IMR-90 (cell line): Measurements from ENCODE around the gene RASSF8. TPM values are rescaled to one million over a fixed set of nuclear protein-coding genes. Genes with fewer than 3 reads are reported as not detected.
A peak's percentile ranks its signal among the peaks of the same experiment; 100 is the strongest.

Experiments
- ATAC-seq: fragments of 200-7000 bp; cut with Tn5 transposase; 2 replicates; pipeline ENCODE4 v1.9.1; 2020; ENCODE audit warnings: low read depth, mild to moderate bottlenecking, moderate library complexity
- BruUV-seq: library from RNA; stranded (reverse); fragments of 400-500 nt; replicated peaks from 2 replicates; lab custom pipeline; 2021; lab: Mats Ljungman, UMichigan
- CTCF ChIA-PET: fragments of 300-600 bp; formaldehyde crosslinking; extraction: SDS; loops from one replicate; lab custom pipeline; 2021; ENCODE audit warnings: antibody characterized with exemption; lab: Yijun Ruan, JAX
- POLR2A ChIA-PET: fragments of 300-600 bp; sonication (Branson Sonifier 250); formaldehyde crosslinking; loops from one replicate; lab custom pipeline; 2022; ENCODE audit warnings: antibody characterized with exemption; ENCODE audit not compliant: unreplicated experiment; lab: Charles Lee
- DNase-seq: peaks from one replicate; pipeline ENCODE4 v3.0.0; 2013
- H2AFZ ChIP-seq: replicated peaks from 2 replicates; pipeline ENCODE3; 2013; ENCODE audit warnings: low read length, mild to moderate bottlenecking; ENCODE audit not compliant: poor library complexity
- H2AK5ac ChIP-seq: 2 replicates; pipeline ENCODE4 v1.6.1; 2013; ENCODE audit warnings: low read depth, low read length, inconsistent platforms
- H2AK9ac ChIP-seq: replicated peaks from 2 replicates; pipeline ENCODE3; 2013; ENCODE audit warnings: mild to moderate bottlenecking, low read depth, low read length, moderate library complexity; ENCODE audit not compliant: poor library complexity
- H2BK120ac ChIP-seq: 2 replicates; pipeline ENCODE4 v1.6.1; 2013; ENCODE audit warnings: low read depth, low read length, inconsistent platforms
- H2BK15ac ChIP-seq: 3 replicates; pipeline ENCODE4 v1.6.1; 2013; ENCODE audit warnings: low read depth, low read length, inconsistent platforms
- H2BK20ac ChIP-seq: 2 replicates; pipeline ENCODE4 v1.6.1; 2013; ENCODE audit warnings: low read depth, mild to moderate bottlenecking, inconsistent platforms, low read length, moderate library complexity
- H2BK5ac ChIP-seq: 2 replicates; pipeline ENCODE4 v1.6.1; 2013; ENCODE audit warnings: mild to moderate bottlenecking, low read depth, low read length, inconsistent platforms; ENCODE audit not compliant: poor library complexity, severe bottlenecking
- H3K14ac ChIP-seq: replicated peaks from 2 replicates; pipeline ENCODE4 v1.6.1; 2013; ENCODE audit warnings: low read depth, low read length, inconsistent platforms
- H3K18ac ChIP-seq: 2 replicates; pipeline ENCODE4 v1.6.1; 2013; ENCODE audit warnings: low read depth, low read length, control low read depth
- H3K23ac ChIP-seq: 2 replicates; pipeline ENCODE4 v1.6.1; 2013; ENCODE audit warnings: low read depth, low read length, inconsistent platforms
- H3K27ac ChIP-seq: 2 replicates; pipeline ENCODE4 v1.5.1; 2013; ENCODE audit warnings: mild to moderate bottlenecking, control low read depth, low read length; ENCODE audit not compliant: insufficient read depth
- H3K27me3 ChIP-seq: 2 replicates; pipeline ENCODE4 v1.6.1; 2013; ENCODE audit warnings: low read length; ENCODE audit not compliant: control insufficient read depth, insufficient read depth
- H3K36me3 ChIP-seq: 2 replicates; pipeline ENCODE4 v1.6.1; 2013; ENCODE audit warnings: low read length, mixed read lengths; ENCODE audit not compliant: control insufficient read depth, insufficient read depth
- H3K4ac ChIP-seq: 2 replicates; pipeline ENCODE4 v1.6.1; 2013; ENCODE audit warnings: low read depth, low read length, inconsistent platforms
- H3K4me1 ChIP-seq: 2 replicates; pipeline ENCODE4 v1.6.1; 2013; ENCODE audit warnings: low read length, mixed read lengths; ENCODE audit not compliant: control insufficient read depth, insufficient read depth
- H3K4me2 ChIP-seq: 2 replicates; pipeline ENCODE4 v1.6.1; 2013; ENCODE audit warnings: low read depth, mild to moderate bottlenecking, control low read depth, low read length, moderate library complexity
- H3K4me3 ChIP-seq: 2 replicates; pipeline ENCODE4 v1.5.1; 2013; ENCODE audit warnings: low read depth, mild to moderate bottlenecking, control low read depth, low read length, moderate library complexity; ENCODE audit not compliant: insufficient read depth
- H3K56ac ChIP-seq: 2 replicates; pipeline ENCODE4 v1.6.1; 2013; ENCODE audit warnings: low read length, inconsistent platforms; ENCODE audit not compliant: insufficient read depth; ENCODE audit errors: extremely low read depth
- H3K79me1 ChIP-seq, 2 experiments: 2 replicates each; pipeline ENCODE4 v1.6.1; 2013; ENCODE audit warnings: low read length in 2 of 2, inconsistent platforms in 1 of 2, low read depth in 1 of 2
- H3K9ac ChIP-seq: 2 replicates; pipeline ENCODE4 v1.6.1; 2013; ENCODE audit warnings: low read depth, low read length, control low read depth
- H3K9me1 ChIP-seq: 2 replicates; pipeline ENCODE4 v1.6.1; 2013; ENCODE audit warnings: low read length, inconsistent platforms; ENCODE audit not compliant: insufficient read depth
- H3K9me3 ChIP-seq: 2 replicates; pipeline ENCODE4 v1.6.1; 2013; ENCODE audit warnings: low read length; ENCODE audit not compliant: control insufficient read depth, insufficient read depth
- H4K20me1 ChIP-seq: 2 replicates; pipeline ENCODE4 v1.6.1; 2013; ENCODE audit warnings: low read length, inconsistent platforms; ENCODE audit not compliant: insufficient read depth
- H4K5ac ChIP-seq: 2 replicates; pipeline ENCODE4 v1.6.1; 2013; ENCODE audit warnings: mild to moderate bottlenecking, low read depth, low read length, control low read depth
- H4K8ac ChIP-seq, 2 experiments: 2 replicates each; pipeline ENCODE4 v1.6.1; 2013; ENCODE audit warnings: low read depth in 2 of 2, low read length in 2 of 2, control low read depth in 1 of 2, inconsistent platforms in 1 of 2
- H4K91ac ChIP-seq: 2 replicates; pipeline ENCODE4 v1.6.1; 2013; ENCODE audit warnings: low read depth, low read length, inconsistent platforms; ENCODE audit not compliant: insufficient read depth
- BHLHE40 ChIP-seq: fragments of 150-350 bp; IDR thresholded peaks from 2 replicates; pipeline ENCODE4 v1.6.1; 2016; ENCODE audit warnings: mild to moderate bottlenecking, low read depth, low read length
- CEBPB ChIP-seq: IDR thresholded peaks from 2 replicates; pipeline ENCODE4 v1.6.1; 2012; ENCODE audit warnings: low read depth, low read length, improper control_type of control experiment
- CHD1 ChIP-seq: IDR thresholded peaks from 2 replicates; pipeline ENCODE4 v1.6.1; 2012; ENCODE audit warnings: low read depth, low read length, improper control_type of control experiment
- CTCF ChIP-seq: conservative IDR thresholded peaks from 2 replicates; pipeline ENCODE4 v1.5.1; 2012; ENCODE audit warnings: mild to moderate bottlenecking, low read depth, low read length, improper control_type of control experiment
- ELK1 ChIP-seq: fragments of 150-350 bp; IDR thresholded peaks from 2 replicates; pipeline ENCODE4 v1.6.1; 2016; ENCODE audit warnings: low read depth, mild to moderate bottlenecking, low read length, moderate library complexity, borderline replicate concordance
- FOS ChIP-seq: fragments of 150-350 bp; IDR thresholded peaks from 2 replicates; pipeline ENCODE4 v1.6.1; 2016; ENCODE audit warnings: low read depth, low read length
- MAFK ChIP-seq: IDR thresholded peaks from 2 replicates; pipeline ENCODE4 v1.6.1; 2012; ENCODE audit warnings: low read depth, low read length, improper control_type of control experiment
- MAZ ChIP-seq: IDR thresholded peaks from 2 replicates; pipeline ENCODE4 v1.6.1; 2012; ENCODE audit warnings: low read depth, mild to moderate bottlenecking, low read length, improper control_type of control experiment, moderate library complexity, borderline replicate concordance
- MXI1 ChIP-seq: IDR thresholded peaks from 2 replicates; pipeline ENCODE4 v1.6.1; 2012; ENCODE audit warnings: low read depth, mild to moderate bottlenecking, low read length, moderate library complexity, borderline replicate concordance
- NFE2L2 ChIP-seq: fragments of 150-350 bp; IDR thresholded peaks from 2 replicates; pipeline ENCODE4 v1.6.1; 2016; ENCODE audit warnings: low read depth, mild to moderate bottlenecking, low read length
- POLR2A ChIP-seq: IDR thresholded peaks from 2 replicates; pipeline ENCODE4 v1.6.1; 2012; ENCODE audit warnings: mild to moderate bottlenecking, low read depth, low read length
- RAD21 ChIP-seq: IDR thresholded peaks from 2 replicates; pipeline ENCODE4 v1.6.1; 2012; ENCODE audit warnings: low read length, improper control_type of control experiment
- RCOR1 ChIP-seq: IDR thresholded peaks from 2 replicates; pipeline ENCODE4 v1.6.1; 2012; ENCODE audit warnings: mild to moderate bottlenecking, low read length, improper control_type of control experiment; ENCODE audit not compliant: insufficient replicate concordance
- RFX5 ChIP-seq: IDR thresholded peaks from 2 replicates; pipeline ENCODE4 v1.8.0; 2012; ENCODE audit warnings: low read depth, mild to moderate bottlenecking, low read length, moderate library complexity
- SMC3 ChIP-seq: fragments of 150-350 bp; IDR thresholded peaks from 2 replicates; pipeline ENCODE4 v1.6.1; 2016; ENCODE audit warnings: low read depth, mild to moderate bottlenecking, antibody characterized with exemption, low read length, moderate library complexity
- WGBS, 2 experiments: methylation state at CpG; one replicate each; pipeline versions ENCODE4 v1.1.5 to v1.1.7; 2013; ENCODE audit warnings: missing lambda C conversion rate in 2 of 2; ENCODE audit not compliant: insufficient read length in 1 of 2; ENCODE audit errors: extremely low coverage in 2 of 2; 5-methylcytosine and 5-hydroxymethylcytosine counted together
- dilution Hi-C: fragments of 300-500 bp; cut with HindIII; formaldehyde crosslinking; loops from one replicate; pipeline ENCODE4 v1.14.3; 2018; ENCODE audit warnings: low sequenced_read_pairs; ENCODE audit not compliant: unreplicated experiment
- in situ Hi-C: fragments of 300-500 bp; cut with MboI; formaldehyde crosslinking; loops from 3 replicates; pipeline ENCODE4 v1.14.3; 2019; ENCODE audit warnings: low sequenced_read_pairs, inconsistent platforms, mixed read lengths
- intact Hi-C: fragments of 100-400 bp; cut with micrococcal nuclease; formaldehyde crosslinking; loops from 2 replicates; pipeline ENCODE4 v1.10.0; 2022
- polyA plus RNA-seq, 3 experiments: library from polyadenylated mRNA; depleted of rRNA; stranded (reverse); fragments of >200 nt; gene quantifications; 2 replicates each; pipeline ENCODE4 v1.2.3, GENCODE V29; 2012; ENCODE audit warnings: low replicate concordance in 1 of 3
- total RNA-seq: library from RNA; depleted of rRNA; stranded (reverse); fragments of >200 nt; gene quantifications from 2 replicates; pipeline ENCODE4 v1.2.3, GENCODE V29; 2012
- TF ChIP-seq, protein P1 (sequence below): fragments of 150-350 bp; IDR thresholded peaks from 2 replicates; pipeline ENCODE4 v1.6.1; 2017; ENCODE audit warnings: mild to moderate bottlenecking, antibody characterized with exemption, low read length, low read depth

The RASSF8 gene
- total and polyA plus RNA-seq, 2 of the 4 experiments (the other 2 are of a cell fraction): 10.8 to 50.5 TPM

DNA sequence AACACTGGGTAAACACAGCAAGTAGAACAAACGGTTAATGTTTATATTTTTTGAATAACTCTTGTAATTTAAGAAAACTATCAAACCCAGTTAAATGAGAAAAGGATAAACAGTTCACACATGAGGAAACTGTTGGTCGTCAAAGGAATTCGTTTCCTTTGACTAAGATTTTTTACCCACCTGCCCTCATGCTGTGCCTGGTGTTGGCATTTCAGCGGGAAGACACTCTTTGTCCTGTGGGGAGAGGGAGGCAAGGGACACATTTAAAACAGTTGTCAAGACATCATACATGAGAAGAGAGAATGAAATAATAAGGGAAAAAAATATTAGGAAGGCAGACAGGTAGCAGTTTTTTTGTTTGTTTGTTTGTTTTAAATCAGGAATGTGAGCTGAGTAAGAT, 95.9 kb downstream of the RASSF8 start:
- dilution Hi-C loops: no loop called here
- no peak overlapping the region for H2AK5ac ChIP-seq
- ChIA-PET POLR2A (no interaction called here), CTCF (interaction anchor here (1.2 kb wide), 1 partner anchor 10 kb away, joined by 3 read pairs; no protein-coding TSS in a partner anchor)
- peaks cover 19% of the 10 kb centered on the region for H4K20me1 ChIP-seq
- no peak overlapping the region for H2BK20ac ChIP-seq
- H2AFZ ChIP-seq: peak overlapping the region; percentile 63
- H2BK120ac ChIP-seq: no peak overlapping the region
- no peak overlapping the region for H4K5ac ChIP-seq
- peaks cover 5% of the 10 kb centered on the region for H3K4me1 ChIP-seq
- H3K4me2 ChIP-seq: no peak overlapping the region
- no peak overlapping the region for H3K9ac ChIP-seq
- no peak overlapping the region for H3K4me3 ChIP-seq
- no peak for ATAC-seq
- BruUV-seq: no TSS peak
- H2BK15ac ChIP-seq: no peak overlapping the region
- H2BK5ac ChIP-seq: no peak overlapping the region
- in situ Hi-C loops: no loop called here
- DNase-seq: no peak
- H3K9me1 ChIP-seq: peaks cover 11% of the 10 kb centered on the region
- no peak overlapping the region for H4K91ac ChIP-seq
- intact Hi-C loops: no loop called here
- H3K27me3 ChIP-seq: no peaks in the 10 kb centered on the region
- no peak overlapping the region for H2AK9ac ChIP-seq
- peaks cover 20 to 55% of the 10 kb centered on the region in 2 experiments for H3K79me1 ChIP-seq
- no CpG with 5 or more reads among the region's 4 CpGs for WGBS, 2 experiments
- H3K14ac ChIP-seq: no peak overlapping the region
- no peaks in the 10 kb centered on the region for H3K9me3 ChIP-seq
- H3K56ac ChIP-seq: no peak overlapping the region
- H3K4ac ChIP-seq: no peak overlapping the region
- H3K36me3 ChIP-seq: peaks cover 6% of the 10 kb centered on the region; the same call in 1 of the 2 replicates
- no peak for TF ChIP-seq NFE2L2
- TF ChIP-seq MAZ: no peak
- TF ChIP-seq, protein P1, sequence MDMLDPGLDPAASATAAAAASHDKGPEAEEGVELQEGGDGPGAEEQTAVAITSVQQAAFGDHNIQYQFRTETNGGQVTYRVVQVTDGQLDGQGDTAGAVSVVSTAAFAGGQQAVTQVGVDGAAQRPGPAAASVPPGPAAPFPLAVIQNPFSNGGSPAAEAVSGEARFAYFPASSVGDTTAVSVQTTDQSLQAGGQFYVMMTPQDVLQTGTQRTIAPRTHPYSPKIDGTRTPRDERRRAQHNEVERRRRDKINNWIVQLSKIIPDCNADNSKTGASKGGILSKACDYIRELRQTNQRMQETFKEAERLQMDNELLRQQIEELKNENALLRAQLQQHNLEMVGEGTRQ: no peak
- TF ChIP-seq ELK1: no peak
- no peak for TF ChIP-seq MXI1
- TF ChIP-seq RFX5: no peak
- no peak for TF ChIP-seq MAFK
- no peak for TF ChIP-seq CEBPB
- TF ChIP-seq RAD21: no peak
- TF ChIP-seq CTCF: no peak
- no peak for TF ChIP-seq RCOR1
- no peak for TF ChIP-seq SMC3
- no peak for TF ChIP-seq BHLHE40
- no peak for TF ChIP-seq POLR2A
- no peak for TF ChIP-seq FOS
- no peak for TF ChIP-seq CHD1
- no peak overlapping the region for H4K8ac ChIP-seq
- H3K27ac ChIP-seq: no peak overlapping the region
- H3K18ac ChIP-seq: no peak overlapping the region
- H3K23ac ChIP-seq: peak overlapping the region; percentile 54; the same call in 1 of the 2 replicates
